ENCODE data around the gene ZBTB45. TPM values are rescaled to one million over a fixed set of nuclear protein-coding genes. Genes with fewer than 3 reads are reported as not detected.

Gene ZBTB45
- total and polyA plus RNA-seq, 9 of the 15 experiments (the other 6 are each of a cell fraction or from before 2014, with no cell fraction given) = 0.08 to 16.1 (median 1.8) TPM

DNA sequence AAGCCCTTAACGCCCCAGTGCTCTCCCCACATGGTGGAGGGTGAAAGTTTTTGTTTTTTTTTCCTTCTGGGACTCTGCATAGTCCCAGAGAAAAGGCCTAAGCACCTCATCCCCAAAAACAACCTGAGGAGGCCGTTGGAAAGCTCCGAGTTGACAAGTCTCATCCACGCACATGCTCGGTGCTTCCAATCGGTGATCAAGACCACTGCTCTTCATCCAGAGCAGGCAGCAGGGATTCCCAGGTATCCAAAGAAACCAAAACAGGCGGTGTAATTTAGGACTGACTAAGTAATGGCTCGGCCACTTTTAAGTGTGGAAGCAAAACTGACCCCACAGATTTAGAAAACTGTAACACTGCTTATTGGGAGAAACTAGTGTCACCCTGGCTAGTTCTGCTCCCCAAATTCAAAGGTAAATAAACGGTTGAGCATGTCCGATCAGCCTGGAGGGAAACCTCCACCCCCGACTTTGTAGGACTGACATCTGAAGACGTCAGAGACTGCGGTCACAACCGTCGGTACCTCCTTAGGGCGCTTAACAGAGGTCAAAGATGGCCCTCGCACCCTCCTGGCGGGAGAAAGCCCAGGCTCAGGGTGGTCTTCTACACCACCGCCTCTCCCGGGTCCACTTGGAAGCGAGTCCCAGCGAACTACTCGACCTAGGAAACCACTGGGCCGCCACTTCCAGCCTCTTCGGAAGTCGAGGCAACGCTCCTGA is 44.5 kb downstream of the ZBTB45 start (continued):
- TF ChIP-seq MYNN (IDR thresholded peaks at IDR 0.05) = no peak
- no peak for TF ChIP-seq MYNN (CRISPR knock-in tag; IDR thresholded peaks at IDR 0.05)
- no peak for TF ChIP-seq ZNF146 (CRISPR knock-in tag; IDR thresholded peaks at IDR 0.05; ENCODE audit: unreplicated experiment)
- TF ChIP-seq E2F3 (CRISPR knock-in tag; IDR thresholded peaks at IDR 0.05) = no peak
- TF ChIP-seq HDAC1 (IDR thresholded peaks at IDR 0.05) = peak in 1 of 2 experiments; percentile 75; a peak in 2 of 4 replicates
- no peak for TF ChIP-seq PPARD (CRISPR knock-in tag; IDR thresholded peaks at IDR 0.05)
- no peak for TF ChIP-seq SMAD4 (CRISPR knock-in tag; conservative IDR thresholded peaks at IDR 0.05)
- TF ChIP-seq L3MBTL2 (IDR thresholded peaks at IDR 0.05) = no peak
- TF ChIP-seq, protein P1, sequence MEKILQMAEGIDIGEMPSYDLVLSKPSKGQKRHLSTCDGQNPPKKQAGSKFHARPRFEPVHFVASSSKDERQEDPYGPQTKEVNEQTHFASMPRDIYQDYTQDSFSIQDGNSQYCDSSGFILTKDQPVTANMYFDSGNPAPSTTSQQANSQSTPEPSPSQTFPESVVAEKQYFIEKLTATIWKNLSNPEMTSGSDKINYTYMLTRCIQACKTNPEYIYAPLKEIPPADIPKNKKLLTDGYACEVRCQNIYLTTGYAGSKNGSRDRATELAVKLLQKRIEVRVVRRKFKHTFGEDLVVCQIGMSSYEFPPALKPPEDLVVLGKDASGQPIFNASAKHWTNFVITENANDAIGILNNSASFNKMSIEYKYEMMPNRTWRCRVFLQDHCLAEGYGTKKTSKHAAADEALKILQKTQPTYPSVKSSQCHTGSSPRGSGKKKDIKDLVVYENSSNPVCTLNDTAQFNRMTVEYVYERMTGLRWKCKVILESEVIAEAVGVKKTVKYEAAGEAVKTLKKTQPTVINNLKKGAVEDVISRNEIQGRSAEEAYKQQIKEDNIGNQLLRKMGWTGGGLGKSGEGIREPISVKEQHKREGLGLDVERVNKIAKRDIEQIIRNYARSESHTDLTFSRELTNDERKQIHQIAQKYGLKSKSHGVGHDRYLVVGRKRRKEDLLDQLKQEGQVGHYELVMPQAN (IDR thresholded peaks at IDR 0.05; ENCODE audit: borderline replicate concordance) = peak; percentile 82; the same call in 1 of the 2 replicates
- TF ChIP-seq ZC3H8 (IDR thresholded peaks at IDR 0.05) = no peak
- TF ChIP-seq HNRNPLL (IDR thresholded peaks at IDR 0.05; ENCODE audit: low read depth, low read length, poor library complexity, severe bottlenecking) = no peak
- TF ChIP-seq RBM15 (IDR thresholded peaks at IDR 0.05; ENCODE audit: insufficient read depth, low read length) = no peak
- TF ChIP-seq ARHGAP35 (IDR thresholded peaks at IDR 0.05; ENCODE audit: partially characterized antibody) = no peak
- TF ChIP-seq MXI1 (IDR thresholded peaks at IDR 0.05; ENCODE audit: low read depth, low read length) = peak; percentile 76; the same call in 1 of the 2 replicates
- TF ChIP-seq, protein P2, sequence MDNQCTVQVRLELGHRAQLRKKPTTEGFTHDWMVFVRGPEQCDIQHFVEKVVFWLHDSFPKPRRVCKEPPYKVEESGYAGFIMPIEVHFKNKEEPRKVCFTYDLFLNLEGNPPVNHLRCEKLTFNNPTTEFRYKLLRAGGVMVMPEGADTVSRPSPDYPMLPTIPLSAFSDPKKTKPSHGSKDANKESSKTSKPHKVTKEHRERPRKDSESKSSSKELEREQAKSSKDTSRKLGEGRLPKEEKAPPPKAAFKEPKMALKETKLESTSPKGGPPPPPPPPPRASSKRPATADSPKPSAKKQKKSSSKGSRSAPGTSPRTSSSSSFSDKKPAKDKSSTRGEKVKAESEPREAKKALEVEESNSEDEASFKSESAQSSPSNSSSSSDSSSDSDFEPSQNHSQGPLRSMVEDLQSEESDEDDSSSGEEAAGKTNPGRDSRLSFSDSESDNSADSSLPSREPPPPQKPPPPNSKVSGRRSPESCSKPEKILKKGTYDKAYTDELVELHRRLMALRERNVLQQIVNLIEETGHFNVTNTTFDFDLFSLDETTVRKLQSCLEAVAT (IDR thresholded peaks at IDR 0.05) = no peak
- no peak for TF ChIP-seq SP2 (IDR thresholded peaks at IDR 0.05; ENCODE audit: extremely low read depth, low read depth, low read length, poor library complexity, severe bottlenecking)
- no peak for TF ChIP-seq CREB5 (CRISPR knock-in tag; IDR thresholded peaks at IDR 0.05)
- 0 out of 2 replicates have a peak, but pooled peaks have one; percentile 4 for TF ChIP-seq NFIC (IDR thresholded peaks at IDR 0.05)
- no peak for TF ChIP-seq COPS2 (conservative IDR thresholded peaks at IDR 0.05)
- 0 out of 2 replicates have a peak, but pooled peaks have one; percentile 9 for TF ChIP-seq FOXK1 (CRISPR knock-in tag; IDR thresholded peaks at IDR 0.05; ENCODE audit: borderline replicate concordance)
- TF ChIP-seq ILF3 (IDR thresholded peaks at IDR 0.05; ENCODE audit: borderline replicate concordance) = no peak
- no peak for TF ChIP-seq STAT5A (IDR thresholded peaks at IDR 0.05; ENCODE audit: borderline replicate concordance, low read length)
- TF ChIP-seq PCBP1 (IDR thresholded peaks at IDR 0.05; ENCODE audit: low read depth, low read length, poor library complexity, severe bottlenecking) = no peak
- TF ChIP-seq TAF15 (IDR thresholded peaks at IDR 0.05; ENCODE audit: low read depth, low read length) = no peak
- no peak for TF ChIP-seq NCOA2 (IDR thresholded peaks at IDR 0.05; ENCODE audit: partially characterized antibody in 2 of 2)
- TF ChIP-seq ZNF174 (CRISPR knock-in tag; IDR thresholded peaks at IDR 0.05) = no peak

Measured in K562 (cell line).